ENCODE measurements around the gene KDELR1.
A peak's percentile ranks its signal among the peaks of the same experiment; 100 is the strongest.

GRCh38 chr19:48333467-48334384, 57.6 kb downstream of the KDELR1 start:
- TF ChIP-seq CTCF (conservative IDR thresholded peaks at IDR 0.05) (peak; percentile 73), ZFX (IDR thresholded peaks at IDR 0.05) (no peak)

All from C4-2B (cell line).